Bronchial epithelial cell (primary cell): Measurements from ENCODE around the gene C1QTNF6. TPM values are rescaled to one million over a fixed set of nuclear protein-coding genes. Genes with fewer than 3 reads are reported as not detected.

Experiments used
- DNase-seq: peaks from one replicate; pipeline ENCODE4 v3.0.0-alpha.2; 2010; ENCODE audit warnings: low read depth
- FAIRE-seq: peaks from 2 replicates; lab custom pipeline; 2011; peaks lifted over from hg19 to GRCh38; lab: Jason Lieb, UNC
- H3K27me3 ChIP-seq: 2 replicates; pipeline ENCODE4 v1.5.1; 2011; ENCODE audit warnings: low read length; ENCODE audit not compliant: control insufficient read depth, insufficient read depth
- H3K36me3 ChIP-seq: 2 replicates; pipeline ENCODE4 v1.5.1; 2011; ENCODE audit warnings: low read length; ENCODE audit not compliant: control insufficient read depth, insufficient read depth
- H3K4me3 ChIP-seq: 2 replicates; pipeline ENCODE4 v1.5.1; 2011; ENCODE audit warnings: mild to moderate bottlenecking, low read depth, low read length, control low read depth
- CTCF ChIP-seq: IDR thresholded peaks from 2 replicates; pipeline ENCODE4 v1.5.1; 2011; ENCODE audit warnings: mild to moderate bottlenecking, moderate library complexity, low read length, control low read depth, inconsistent platforms; ENCODE audit not compliant: insufficient read depth, severe bottlenecking
- total RNA-seq: library from RNA; depleted of rRNA; stranded (reverse); fragments of >200 nt; gene quantifications from 2 replicates; pipeline ENCODE4 v1.2.1, GENCODE V29; 2014

The C1QTNF6 gene
- total RNA-seq, 1 donor from 2014 or later: 2.9 TPM

DNA sequence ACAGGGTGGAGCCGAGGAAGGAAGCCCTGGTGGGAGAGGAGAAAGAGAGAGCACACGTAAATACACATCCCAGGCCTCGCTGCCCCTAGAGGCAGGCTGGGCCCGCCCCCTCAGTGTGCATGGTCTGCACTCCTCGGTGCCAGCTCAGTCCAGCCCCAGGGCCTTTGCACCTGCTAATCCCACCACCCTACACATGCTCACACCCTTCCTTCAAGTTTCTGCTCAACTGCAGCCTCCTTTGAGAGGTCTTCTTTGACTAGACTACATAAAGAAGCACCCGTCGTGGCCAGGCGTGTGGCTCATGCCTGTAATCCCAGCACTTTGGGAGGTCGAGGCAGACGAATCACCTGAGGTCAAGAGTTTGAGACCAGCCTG is 43.9 kb downstream of the C1QTNF6 start:
- TF ChIP-seq CTCF: no peak
- H3K4me3 ChIP-seq: no peak overlapping the region
- no peak for FAIRE-seq
- H3K36me3 ChIP-seq: no peaks in the 10 kb centered on the region
- DNase-seq: no peak
- no peaks in the 10 kb centered on the region for H3K27me3 ChIP-seq

DNA sequence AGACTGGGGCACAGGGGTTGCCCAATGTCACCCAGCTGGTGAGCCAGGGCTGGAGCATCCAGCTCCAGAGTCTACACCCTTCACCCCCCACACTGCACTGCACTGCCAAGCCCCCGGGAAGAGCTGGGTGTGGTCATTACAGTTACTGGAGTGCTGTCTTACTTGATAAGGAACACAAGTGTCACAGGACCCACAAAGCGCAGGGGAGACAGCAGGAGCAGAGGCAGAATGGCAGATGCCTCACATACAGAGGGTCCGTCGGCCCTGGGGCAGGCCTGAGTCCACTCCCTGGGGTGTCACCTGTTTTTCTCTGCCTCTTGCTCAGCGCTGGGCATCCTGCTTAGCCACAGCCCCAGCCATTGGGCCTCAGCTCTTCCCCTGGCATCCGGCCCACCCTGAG is 46.1 kb downstream of the C1QTNF6 start:
- FAIRE-seq (no peak), DNase-seq (no peak)
- Histone ChIP-seq H3K4me3 (no peak overlapping the region), H3K27me3 (no peaks in the 10 kb centered on the region), H3K36me3 (no peaks in the 10 kb centered on the region)
- no peak for TF ChIP-seq CTCF

DNA sequence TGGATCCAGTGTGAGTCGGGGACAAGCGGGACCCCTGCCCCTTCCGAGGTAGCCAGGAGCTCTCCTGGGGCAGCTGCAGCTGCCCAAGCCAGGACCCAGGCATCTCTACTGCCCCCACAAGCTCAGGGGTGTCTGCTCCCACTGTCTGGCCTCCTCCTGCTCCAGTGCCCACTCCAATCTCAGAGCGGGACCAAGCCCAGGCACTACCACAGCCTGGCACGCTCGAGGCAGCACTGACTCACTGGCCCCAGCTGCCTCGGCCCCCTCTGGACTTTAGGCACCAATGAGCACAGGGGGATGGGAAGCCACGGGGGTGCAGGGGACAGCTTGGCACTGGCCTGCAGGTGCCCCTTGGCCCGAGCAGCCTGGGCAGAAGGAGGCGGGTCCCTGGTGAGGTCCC is 46.6 kb downstream of the C1QTNF6 start:
- FAIRE-seq (no peak), DNase-seq (no peak)
- no peaks in the 10 kb centered on the region for H3K27me3 ChIP-seq
- H3K4me3 ChIP-seq: no peak overlapping the region
- no peak for TF ChIP-seq CTCF
- H3K36me3 ChIP-seq: no peaks in the 10 kb centered on the region

DNA sequence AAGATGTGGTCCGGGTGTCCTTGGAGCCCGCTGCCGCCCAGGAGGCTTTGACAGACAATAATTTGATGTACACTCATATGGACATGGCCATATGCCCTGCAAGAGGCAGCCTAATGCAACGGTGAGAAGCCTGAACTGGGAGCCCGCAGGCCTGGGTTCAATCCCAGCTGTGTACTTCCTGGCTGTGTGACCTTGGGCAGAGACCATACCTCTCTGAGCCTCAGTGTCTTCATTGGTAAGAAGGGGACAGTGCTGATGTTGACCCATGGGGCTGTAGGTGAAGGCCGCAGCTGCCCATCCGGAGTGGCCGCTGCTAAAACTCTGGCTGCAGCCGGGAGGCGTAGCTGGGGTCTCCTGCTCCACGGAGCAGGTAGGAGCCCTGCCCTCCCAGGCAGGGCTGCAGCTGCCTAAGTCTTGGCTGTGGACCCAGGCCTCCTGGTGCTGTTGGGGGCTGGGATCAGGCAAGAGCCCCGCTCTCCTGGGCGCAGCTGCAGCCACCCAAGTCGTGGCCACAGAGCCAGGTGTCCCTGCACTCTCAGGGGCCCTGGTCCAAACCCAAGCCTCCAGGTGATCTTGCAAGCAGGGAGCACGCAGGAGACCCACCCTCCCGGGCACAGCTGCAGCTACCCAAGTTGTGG is 47.2 kb downstream of the C1QTNF6 start:
- FAIRE-seq: no peak

GRCh38 chr22:37139762-37140161 is 48.3 kb downstream of the C1QTNF6 start:
- TF ChIP-seq CTCF: no peak
- H3K36me3 ChIP-seq: no peaks in the 10 kb centered on the region
- no peaks in the 10 kb centered on the region for H3K27me3 ChIP-seq
- FAIRE-seq (no peak), DNase-seq (no peak)
- H3K4me3 ChIP-seq: no peak overlapping the region

More for the DNA sequence above, 47.2 kb downstream of the C1QTNF6 start:
- Histone ChIP-seq H3K4me3 (no peak overlapping the region), H3K27me3 (no peaks in the 10 kb centered on the region), H3K36me3 (no peaks in the 10 kb centered on the region)
- no peak for TF ChIP-seq CTCF
- DNase-seq: no peak

GRCh38 chr22:37138849-37139561 is 49.0 kb downstream of the C1QTNF6 start:
- no peaks in the 10 kb centered on the region for H3K36me3 ChIP-seq
- H3K4me3 ChIP-seq: no peak overlapping the region
- DNase-seq (no peak), FAIRE-seq (no peak)
- no peak for TF ChIP-seq CTCF
- no peaks in the 10 kb centered on the region for H3K27me3 ChIP-seq
